ENCODE measurements around the gene C1orf56.

The C1orf56 gene, protein sequence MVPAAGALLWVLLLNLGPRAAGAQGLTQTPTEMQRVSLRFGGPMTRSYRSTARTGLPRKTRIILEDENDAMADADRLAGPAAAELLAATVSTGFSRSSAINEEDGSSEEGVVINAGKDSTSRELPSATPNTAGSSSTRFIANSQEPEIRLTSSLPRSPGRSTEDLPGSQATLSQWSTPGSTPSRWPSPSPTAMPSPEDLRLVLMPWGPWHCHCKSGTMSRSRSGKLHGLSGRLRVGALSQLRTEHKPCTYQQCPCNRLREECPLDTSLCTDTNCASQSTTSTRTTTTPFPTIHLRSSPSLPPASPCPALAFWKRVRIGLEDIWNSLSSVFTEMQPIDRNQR

DNA sequence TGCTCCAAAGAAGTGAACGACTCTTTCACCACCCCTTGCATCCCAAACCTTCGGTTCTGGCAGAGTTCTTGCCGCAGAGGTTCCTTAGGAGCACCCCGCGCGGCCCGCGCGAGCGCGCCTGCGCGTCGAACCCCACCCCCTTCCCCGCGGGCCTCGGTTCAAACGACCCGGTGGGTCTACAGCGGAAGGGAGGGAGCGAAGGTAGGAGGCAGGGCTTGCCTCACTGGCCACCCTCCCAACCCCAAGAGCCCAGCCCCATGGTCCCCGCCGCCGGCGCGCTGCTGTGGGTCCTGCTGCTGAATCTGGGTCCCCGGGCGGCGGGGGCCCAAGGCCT is at the start of gene C1orf56:
C1orf56 (plus strand) TSS at position 161 of the 334 bp plus-strand sequence; CDS start at position 258, 97 bp downstream.
- peaks cover 25% of the 10 kb centered on the region for H3K36me3 ChIP-seq (ENCODE audit: control insufficient read depth, insufficient read depth, low read length)
- H3K9ac ChIP-seq (ENCODE audit: low read depth, low read length), result peak within 1 kb of the TSS; percentile 92
- no peaks in the 10 kb centered on the region for H3K27me3 ChIP-seq (ENCODE audit: control insufficient read depth, insufficient read depth, low read length)
- H3K9me3 ChIP-seq (ENCODE audit: control insufficient read depth, insufficient read depth, low read length), result no peaks in the 10 kb centered on the region
- peak within 1 kb of the TSS; percentile 86 for H3K4me3 ChIP-seq (ENCODE audit: low read depth, low read length)
- no peaks in the 10 kb centered on the region; the same call in 1 of the 2 replicates for H3K4me1 ChIP-seq (ENCODE audit: control insufficient read depth, insufficient read depth, low read length)
- H3K27ac ChIP-seq (ENCODE audit: low read depth, low read length), result peak within 1 kb of the TSS; percentile 87

GRCh38 chr1:150997949-150998348 is 49.6 kb upstream of the C1orf56 start:
- Histone ChIP-seq H3K27ac (ENCODE audit: low read depth, low read length) (no peak overlapping the region), H3K4me1 (ENCODE audit: control insufficient read depth, insufficient read depth, low read length) (peaks cover 3% of the 10 kb centered on the region; the same call in 1 of the 2 replicates), H3K27me3 (ENCODE audit: control insufficient read depth, insufficient read depth, low read length) (no peaks in the 10 kb centered on the region), H3K36me3 (ENCODE audit: control insufficient read depth, insufficient read depth, low read length) (peaks cover 19% of the 10 kb centered on the region), H3K4me3 (ENCODE audit: low read depth, low read length) (no peak overlapping the region), H3K9ac (ENCODE audit: low read depth, low read length) (no peak overlapping the region), H3K9me3 (ENCODE audit: control insufficient read depth, insufficient read depth, low read length) (no peaks in the 10 kb centered on the region)

GRCh38 chr1:150999051-150999674 is 48.4 kb upstream of the C1orf56 start:
- Histone ChIP-seq H3K27me3 (ENCODE audit: control insufficient read depth, insufficient read depth, low read length) (no peaks in the 10 kb centered on the region), H3K36me3 (ENCODE audit: control insufficient read depth, insufficient read depth, low read length) (peaks cover 19% of the 10 kb centered on the region), H3K9ac (ENCODE audit: low read depth, low read length) (no peak overlapping the region), H3K9me3 (ENCODE audit: control insufficient read depth, insufficient read depth, low read length) (no peaks in the 10 kb centered on the region), H3K4me3 (ENCODE audit: low read depth, low read length) (no peak overlapping the region), H3K4me1 (ENCODE audit: control insufficient read depth, insufficient read depth, low read length) (peaks cover 3% of the 10 kb centered on the region; the same call in 1 of the 2 replicates), H3K27ac (ENCODE audit: low read depth, low read length) (no peak overlapping the region)

GRCh38 chr1:150999926-151000325 is 47.6 kb upstream of the C1orf56 start:
- Histone ChIP-seq H3K4me1 (ENCODE audit: control insufficient read depth, insufficient read depth, low read length) (peaks cover 3% of the 10 kb centered on the region; the same call in 1 of the 2 replicates), H3K27me3 (ENCODE audit: control insufficient read depth, insufficient read depth, low read length) (no peaks in the 10 kb centered on the region), H3K4me3 (ENCODE audit: low read depth, low read length) (no peak overlapping the region), H3K9ac (ENCODE audit: low read depth, low read length) (no peak overlapping the region), H3K36me3 (ENCODE audit: control insufficient read depth, insufficient read depth, low read length) (peaks cover 19% of the 10 kb centered on the region), H3K27ac (ENCODE audit: low read depth, low read length) (no peak overlapping the region), H3K9me3 (ENCODE audit: control insufficient read depth, insufficient read depth, low read length) (no peaks in the 10 kb centered on the region)

- Histone ChIP-seq H3K27me3 (ENCODE audit: control insufficient read depth, insufficient read depth, low read length) (no peaks in the 10 kb centered on the region), H3K4me3 (ENCODE audit: low read depth, low read length) (no peak overlapping the region), H3K9me3 (ENCODE audit: control insufficient read depth, insufficient read depth, low read length) (no peaks in the 10 kb centered on the region), H3K4me1 (ENCODE audit: control insufficient read depth, insufficient read depth, low read length) (peaks cover 4% of the 10 kb centered on the region; the same call in 1 of the 2 replicates), H3K9ac (ENCODE audit: low read depth, low read length) (no peak overlapping the region), H3K36me3 (ENCODE audit: control insufficient read depth, insufficient read depth, low read length) (peaks cover 19% of the 10 kb centered on the region), H3K27ac (ENCODE audit: low read depth, low read length) (no peak overlapping the region)
Measured at GRCh38 chr1:151000408-151000807, 47.1 kb upstream of the C1orf56 start.

DNA sequence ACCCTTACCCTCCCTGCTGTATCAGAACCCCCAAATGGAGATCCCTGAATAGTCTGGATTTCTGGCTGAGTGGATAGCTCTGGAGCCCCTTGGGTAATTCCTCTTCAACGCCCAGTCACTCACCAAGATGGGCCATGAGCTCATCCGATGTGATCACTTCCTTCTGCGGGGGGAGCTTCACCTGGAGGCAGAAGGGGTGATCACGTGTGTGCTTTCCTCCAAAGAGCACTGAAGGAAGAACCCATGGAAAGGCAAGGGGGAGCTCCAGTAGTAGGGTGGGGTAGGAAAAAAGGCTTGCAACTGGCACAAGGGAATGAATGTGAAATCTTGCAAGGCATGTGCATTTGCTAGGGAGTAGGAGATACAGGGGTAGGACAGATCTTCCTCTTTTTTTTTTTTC is 45.9 kb upstream of the C1orf56 start:
- Histone ChIP-seq H3K9ac (ENCODE audit: low read depth, low read length) (no peak overlapping the region), H3K4me3 (ENCODE audit: low read depth, low read length) (no peak overlapping the region), H3K27me3 (ENCODE audit: control insufficient read depth, insufficient read depth, low read length) (no peaks in the 10 kb centered on the region), H3K27ac (ENCODE audit: low read depth, low read length) (no peak overlapping the region), H3K36me3 (ENCODE audit: control insufficient read depth, insufficient read depth, low read length) (peaks cover 19% of the 10 kb centered on the region), H3K4me1 (ENCODE audit: control insufficient read depth, insufficient read depth, low read length) (peaks cover 8% of the 10 kb centered on the region), H3K9me3 (ENCODE audit: control insufficient read depth, insufficient read depth, low read length) (no peaks in the 10 kb centered on the region)

DNA sequence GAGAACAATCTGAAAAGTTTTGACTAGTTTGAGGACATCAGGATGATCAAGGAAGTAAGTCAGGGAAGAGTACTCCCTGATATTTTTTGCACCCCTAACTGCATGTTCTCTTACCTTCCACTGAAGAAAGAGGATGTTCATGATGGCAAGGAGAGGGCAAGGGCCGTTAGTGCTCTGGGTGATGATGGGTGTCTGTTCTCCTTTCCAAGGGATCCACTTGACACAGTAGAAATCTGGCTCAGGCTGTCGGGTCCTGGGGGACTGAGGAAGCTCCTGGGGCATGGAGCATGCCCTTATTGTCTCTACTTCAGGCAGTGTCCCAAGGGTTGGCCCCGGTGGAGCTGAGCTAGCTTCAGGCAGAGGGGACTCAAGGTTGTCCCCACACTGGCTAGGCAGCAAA is 45.5 kb upstream of the C1orf56 start:
- Histone ChIP-seq H3K4me3 (ENCODE audit: low read depth, low read length) (no peak overlapping the region), H3K4me1 (ENCODE audit: control insufficient read depth, insufficient read depth, low read length) (peaks cover 8% of the 10 kb centered on the region), H3K27me3 (ENCODE audit: control insufficient read depth, insufficient read depth, low read length) (no peaks in the 10 kb centered on the region), H3K9ac (ENCODE audit: low read depth, low read length) (no peak overlapping the region), H3K9me3 (ENCODE audit: control insufficient read depth, insufficient read depth, low read length) (no peaks in the 10 kb centered on the region), H3K27ac (ENCODE audit: low read depth, low read length) (no peak overlapping the region), H3K36me3 (ENCODE audit: control insufficient read depth, insufficient read depth, low read length) (peaks cover 15% of the 10 kb centered on the region)

DNA sequence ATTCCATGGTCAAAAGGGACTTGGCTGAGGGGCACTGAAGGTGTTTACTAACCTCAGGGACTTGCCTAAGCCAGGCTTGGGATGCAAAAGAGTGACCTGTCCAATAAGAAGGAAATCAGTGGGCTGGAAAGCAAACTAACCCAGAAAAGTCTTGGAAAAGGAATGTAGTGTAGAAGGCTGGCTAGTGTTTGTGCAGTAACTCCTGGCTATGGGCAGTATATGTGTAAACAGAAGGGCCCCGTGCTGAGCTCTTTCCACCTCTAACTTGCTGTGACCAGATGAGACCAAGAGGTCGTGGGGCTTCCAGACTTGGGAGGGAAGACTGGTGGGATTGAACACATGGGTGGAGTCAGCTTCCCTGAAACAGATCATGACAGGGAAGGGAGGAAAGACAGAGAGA is 44.9 kb upstream of the C1orf56 start:
- Histone ChIP-seq H3K27me3 (ENCODE audit: control insufficient read depth, insufficient read depth, low read length) (no peaks in the 10 kb centered on the region), H3K27ac (ENCODE audit: low read depth, low read length) (no peak overlapping the region), H3K9ac (ENCODE audit: low read depth, low read length) (no peak overlapping the region), H3K36me3 (ENCODE audit: control insufficient read depth, insufficient read depth, low read length) (peaks cover 10% of the 10 kb centered on the region), H3K4me1 (ENCODE audit: control insufficient read depth, insufficient read depth, low read length) (peaks cover 12% of the 10 kb centered on the region), H3K4me3 (ENCODE audit: low read depth, low read length) (no peak overlapping the region), H3K9me3 (ENCODE audit: control insufficient read depth, insufficient read depth, low read length) (no peaks in the 10 kb centered on the region)

GRCh38 chr1:151003180-151003579 is 44.4 kb upstream of the C1orf56 start:
- H3K9me3 ChIP-seq (ENCODE audit: control insufficient read depth, insufficient read depth, low read length), result no peaks in the 10 kb centered on the region
- no peaks in the 10 kb centered on the region for H3K27me3 ChIP-seq (ENCODE audit: control insufficient read depth, insufficient read depth, low read length)
- H3K9ac ChIP-seq (ENCODE audit: low read depth, low read length), result no peak overlapping the region
- peaks cover 5% of the 10 kb centered on the region; the same call in 1 of the 2 replicates for H3K36me3 ChIP-seq (ENCODE audit: control insufficient read depth, insufficient read depth, low read length)
- peaks cover 16% of the 10 kb centered on the region for H3K4me1 ChIP-seq (ENCODE audit: control insufficient read depth, insufficient read depth, low read length)
- H3K27ac ChIP-seq (ENCODE audit: low read depth, low read length), result no peak overlapping the region
- no peak overlapping the region for H3K4me3 ChIP-seq (ENCODE audit: low read depth, low read length)

GRCh38 chr1:151005729-151006319 is 41.7 kb upstream of the C1orf56 start:
- no peaks in the 10 kb centered on the region for H3K9me3 ChIP-seq (ENCODE audit: control insufficient read depth, insufficient read depth, low read length)
- H3K9ac ChIP-seq (ENCODE audit: low read depth, low read length), result no peak overlapping the region
- H3K27ac ChIP-seq (ENCODE audit: low read depth, low read length), result peak overlapping the region; percentile 83
- peak overlapping the region; percentile 57 for H3K4me3 ChIP-seq (ENCODE audit: low read depth, low read length)
- H3K27me3 ChIP-seq (ENCODE audit: control insufficient read depth, insufficient read depth, low read length), result no peaks in the 10 kb centered on the region
- peaks cover 22% of the 10 kb centered on the region for H3K4me1 ChIP-seq (ENCODE audit: control insufficient read depth, insufficient read depth, low read length)
- H3K36me3 ChIP-seq (ENCODE audit: control insufficient read depth, insufficient read depth, low read length), result no peaks in the 10 kb centered on the region; the same call in 1 of the 2 replicates

All from HUES48 (cell line).